ENCODE measurements around the gene HAPSTR1.
"Not testable (repeated sequence)": the region's sequence is repeated elsewhere in the genome, so short reads cannot be mapped to it uniquely, and the experiment has no call there.

HAPSTR1 gene

GRCh38 chr16:9090960-9091866, at the start of gene HAPSTR1:
HAPSTR1 (plus strand) TSS chr16:9091644; CDS start chr16:9092045, 401 bp downstream.
- TF ChIP-seq CTCF (conservative IDR thresholded peaks at IDR 0.05; ENCODE audit: low read depth): no peak
- ChIA-PET POLR2A (ENCODE audit: low non-redundant PET) (interaction anchor here (0.6 to 1.1 kb wide), 7 partner anchors 11 to 451 kb away, joined by 3 to 10 read pairs (median 4); no protein-coding TSS in a partner anchor), CTCF (interaction anchor here (0.6 kb wide), 1 partner anchor 33 kb away, joined by 7 read pairs; no protein-coding TSS in a partner anchor)
- DNase-seq (ENCODE audit: low spot score): peak; percentile 99
- H3K27ac ChIP-seq: peak within 1 kb of the TSS; percentile 92

- no peak for DNase-seq (ENCODE audit: low spot score)
- no peak overlapping the region for H3K27ac ChIP-seq
- TF ChIP-seq CTCF (conservative IDR thresholded peaks at IDR 0.05; ENCODE audit: low read depth): no peak
- ChIA-PET CTCF (no interaction called here), POLR2A (ENCODE audit: low non-redundant PET) (interaction anchor here (0.7 kb wide), 1 partner anchor 14 kb away, joined by 5 read pairs; no protein-coding TSS in a partner anchor)
Observed at GRCh38 chr16:9042533-9042932, 48.9 kb upstream of the HAPSTR1 start.

- CTCF ChIA-PET: no interaction called here
- no peak for DNase-seq (ENCODE audit: low spot score)
- POLR2A ChIA-PET (ENCODE audit: low non-redundant PET): interaction anchor here (0.7 kb wide), 1 partner anchor 15 kb away, joined by 5 read pairs; no protein-coding TSS in a partner anchor
- no peak for TF ChIP-seq CTCF (conservative IDR thresholded peaks at IDR 0.05; ENCODE audit: low read depth)
- H3K27ac ChIP-seq: no peak overlapping the region
Observed at GRCh38 chr16:9042964-9043680, 48.3 kb upstream of the HAPSTR1 start.

GRCh38 chr16:9045562-9045961, 45.9 kb upstream of the HAPSTR1 start:
- DNase-seq (ENCODE audit: low spot score); H3K27ac ChIP-seq; POLR2A ChIA-PET (ENCODE audit: low non-redundant PET): not testable (repeated sequence)
- CTCF ChIA-PET: interaction anchor here (0.7 kb wide), 1 partner anchor 118 kb away, joined by 4 read pairs; no protein-coding TSS in a partner anchor

- DNase-seq (ENCODE audit: low spot score): no peak
- H3K27ac ChIP-seq: no peak overlapping the region
- no peak for TF ChIP-seq CTCF (conservative IDR thresholded peaks at IDR 0.05; ENCODE audit: low read depth)
- ChIA-PET CTCF (interaction anchor here (1.3 kb wide), 1 partner anchor 14 kb away, joined by 5 read pairs; no protein-coding TSS in a partner anchor), POLR2A (ENCODE audit: low non-redundant PET) (no interaction called here)
Observed at GRCh38 chr16:9046667-9047055, 44.8 kb upstream of the HAPSTR1 start.

GRCh38 chr16:9047689-9048301, 43.6 kb upstream of the HAPSTR1 start:
- DNase-seq (ENCODE audit: low spot score): peak; percentile 92
- peak overlapping the region; percentile 81 for H3K27ac ChIP-seq
- ChIA-PET POLR2A (ENCODE audit: low non-redundant PET) (interaction anchor here (0.6 to 0.8 kb wide), 2 partner anchors 31 to 43 kb away, joined by 3 read pairs; partner anchors contain the start of gene HAPSTR1), CTCF (interaction anchor here (0.6 to 1.3 kb wide), 2 partner anchors 15 to 733 kb away, joined by 3 to 5 read pairs; no protein-coding TSS in a partner anchor)
- no peak for TF ChIP-seq CTCF (conservative IDR thresholded peaks at IDR 0.05; ENCODE audit: low read depth)
